Measurements from ENCODE around the gene MS4A8.

DNA sequence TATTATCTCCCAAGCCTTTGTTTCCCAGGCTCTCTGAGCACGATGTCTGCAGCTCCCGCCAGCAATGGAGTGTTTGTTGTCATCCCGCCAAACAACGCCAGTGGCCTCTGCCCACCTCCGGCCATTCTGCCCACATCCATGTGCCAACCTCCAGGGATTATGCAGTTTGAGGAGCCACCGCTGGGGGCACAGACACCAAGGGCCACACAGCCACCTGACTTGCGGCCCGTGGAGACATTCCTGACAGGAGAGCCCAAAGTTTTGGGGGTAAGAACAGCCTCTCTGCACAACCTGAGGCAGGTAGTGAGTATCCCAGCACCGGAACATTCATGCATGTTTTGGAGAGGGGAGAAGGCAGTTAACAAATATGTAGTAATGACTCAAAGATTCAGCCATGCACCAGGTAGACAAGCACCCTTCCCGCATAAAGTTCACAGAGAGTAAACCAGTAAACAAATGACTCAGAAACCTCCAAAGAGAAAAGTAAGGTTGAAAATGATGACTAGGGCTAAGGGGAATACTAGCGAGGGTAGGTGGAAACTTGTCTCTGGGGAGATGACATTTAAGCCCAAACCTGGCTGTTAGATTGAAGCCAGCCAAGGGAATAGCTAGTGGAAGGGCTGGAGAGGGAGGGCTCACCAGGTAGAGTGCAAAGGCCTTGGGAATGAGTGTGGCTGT is 64.4 kb downstream of the MS4A8 start:
- TF ChIP-seq, protein P1, sequence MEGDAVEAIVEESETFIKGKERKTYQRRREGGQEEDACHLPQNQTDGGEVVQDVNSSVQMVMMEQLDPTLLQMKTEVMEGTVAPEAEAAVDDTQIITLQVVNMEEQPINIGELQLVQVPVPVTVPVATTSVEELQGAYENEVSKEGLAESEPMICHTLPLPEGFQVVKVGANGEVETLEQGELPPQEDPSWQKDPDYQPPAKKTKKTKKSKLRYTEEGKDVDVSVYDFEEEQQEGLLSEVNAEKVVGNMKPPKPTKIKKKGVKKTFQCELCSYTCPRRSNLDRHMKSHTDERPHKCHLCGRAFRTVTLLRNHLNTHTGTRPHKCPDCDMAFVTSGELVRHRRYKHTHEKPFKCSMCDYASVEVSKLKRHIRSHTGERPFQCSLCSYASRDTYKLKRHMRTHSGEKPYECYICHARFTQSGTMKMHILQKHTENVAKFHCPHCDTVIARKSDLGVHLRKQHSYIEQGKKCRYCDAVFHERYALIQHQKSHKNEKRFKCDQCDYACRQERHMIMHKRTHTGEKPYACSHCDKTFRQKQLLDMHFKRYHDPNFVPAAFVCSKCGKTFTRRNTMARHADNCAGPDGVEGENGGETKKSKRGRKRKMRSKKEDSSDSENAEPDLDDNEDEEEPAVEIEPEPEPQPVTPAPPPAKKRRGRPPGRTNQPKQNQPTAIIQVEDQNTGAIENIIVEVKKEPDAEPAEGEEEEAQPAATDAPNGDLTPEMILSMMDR (IDR thresholded peaks at IDR 0.05), result no peak
- no peak for TF ChIP-seq POLR2A (IDR thresholded peaks at IDR 0.05)
